Measurements from ENCODE around the gene LRRIQ4.

DNA sequence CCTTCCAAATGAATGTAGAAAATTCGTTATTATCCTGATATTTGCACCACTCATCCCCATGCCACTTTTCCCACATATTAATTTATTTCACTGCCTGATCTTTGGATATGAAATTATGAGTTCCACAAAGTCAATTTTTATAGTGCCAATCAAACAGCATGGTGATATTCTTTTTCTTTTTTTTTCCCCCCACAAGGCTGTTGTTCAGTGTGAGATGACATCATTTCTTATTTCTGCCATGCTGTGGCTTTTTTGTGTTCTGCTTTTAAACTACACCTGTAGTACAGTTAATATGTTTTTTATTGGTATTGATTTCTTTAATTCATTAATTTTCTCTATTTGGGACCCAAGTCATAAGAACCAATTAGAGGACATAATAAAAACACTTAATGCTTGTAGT lies 24.9 kb upstream of the LRRIQ4 start:
- TF ChIP-seq, protein P1, sequence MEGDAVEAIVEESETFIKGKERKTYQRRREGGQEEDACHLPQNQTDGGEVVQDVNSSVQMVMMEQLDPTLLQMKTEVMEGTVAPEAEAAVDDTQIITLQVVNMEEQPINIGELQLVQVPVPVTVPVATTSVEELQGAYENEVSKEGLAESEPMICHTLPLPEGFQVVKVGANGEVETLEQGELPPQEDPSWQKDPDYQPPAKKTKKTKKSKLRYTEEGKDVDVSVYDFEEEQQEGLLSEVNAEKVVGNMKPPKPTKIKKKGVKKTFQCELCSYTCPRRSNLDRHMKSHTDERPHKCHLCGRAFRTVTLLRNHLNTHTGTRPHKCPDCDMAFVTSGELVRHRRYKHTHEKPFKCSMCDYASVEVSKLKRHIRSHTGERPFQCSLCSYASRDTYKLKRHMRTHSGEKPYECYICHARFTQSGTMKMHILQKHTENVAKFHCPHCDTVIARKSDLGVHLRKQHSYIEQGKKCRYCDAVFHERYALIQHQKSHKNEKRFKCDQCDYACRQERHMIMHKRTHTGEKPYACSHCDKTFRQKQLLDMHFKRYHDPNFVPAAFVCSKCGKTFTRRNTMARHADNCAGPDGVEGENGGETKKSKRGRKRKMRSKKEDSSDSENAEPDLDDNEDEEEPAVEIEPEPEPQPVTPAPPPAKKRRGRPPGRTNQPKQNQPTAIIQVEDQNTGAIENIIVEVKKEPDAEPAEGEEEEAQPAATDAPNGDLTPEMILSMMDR (IDR thresholded peaks at IDR 0.05; ENCODE audit: low read depth, low read length) = no peak
- TF ChIP-seq, protein P2, sequence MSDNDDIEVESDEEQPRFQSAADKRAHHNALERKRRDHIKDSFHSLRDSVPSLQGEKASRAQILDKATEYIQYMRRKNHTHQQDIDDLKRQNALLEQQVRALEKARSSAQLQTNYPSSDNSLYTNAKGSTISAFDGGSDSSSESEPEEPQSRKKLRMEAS (IDR thresholded peaks at IDR 0.05; ENCODE audit: low read depth, low read length) = no peak
- TF ChIP-seq POLR2A (IDR thresholded peaks at IDR 0.05; ENCODE audit: extremely low read depth, insufficient read length) (no peak), MYC (IDR thresholded peaks at IDR 0.05; ENCODE audit: low read depth, low read length) (no peak)
